HUES64 (cell line): ENCODE measurements around the gene IL7R.

Source experiments
- H3K27ac ChIP-seq: 2 replicates; pipeline ENCODE4 v1.7.0; 2013; ENCODE audit warnings: low read depth, low read length, inconsistent platforms
- H3K27me3 ChIP-seq: 2 replicates; pipeline ENCODE4 v1.6.1; 2013; ENCODE audit warnings: mild to moderate bottlenecking, low read length; ENCODE audit not compliant: insufficient read depth
- H3K36me3 ChIP-seq: 2 replicates; pipeline ENCODE4 v1.6.1; 2013; ENCODE audit warnings: mild to moderate bottlenecking, low read length; ENCODE audit not compliant: insufficient read depth
- H3K4me1 ChIP-seq: 2 replicates; pipeline ENCODE4 v1.6.1; 2013; ENCODE audit warnings: mild to moderate bottlenecking, low read length, moderate library complexity; ENCODE audit not compliant: insufficient read depth
- H3K4me3 ChIP-seq: 2 replicates; pipeline ENCODE4 v1.5.1; 2013; ENCODE audit warnings: mild to moderate bottlenecking, low read length, moderate library complexity
- H3K9ac ChIP-seq: 2 replicates; pipeline ENCODE4 v1.6.1; 2013; ENCODE audit warnings: mild to moderate bottlenecking, low read depth, low read length
- H3K9me3 ChIP-seq: 2 replicates; pipeline ENCODE4 v1.6.1; 2013; ENCODE audit warnings: low read depth, low read length; ENCODE audit not compliant: insufficient read depth
- WGBS: fragments of 150-250, 120-280 bp; methylation state at CpG from one replicate; pipeline ENCODE4 v1.1.7; 2013; ENCODE audit warnings: missing lambda C conversion rate; 5-methylcytosine and 5-hydroxymethylcytosine counted together

Gene IL7R

DNA sequence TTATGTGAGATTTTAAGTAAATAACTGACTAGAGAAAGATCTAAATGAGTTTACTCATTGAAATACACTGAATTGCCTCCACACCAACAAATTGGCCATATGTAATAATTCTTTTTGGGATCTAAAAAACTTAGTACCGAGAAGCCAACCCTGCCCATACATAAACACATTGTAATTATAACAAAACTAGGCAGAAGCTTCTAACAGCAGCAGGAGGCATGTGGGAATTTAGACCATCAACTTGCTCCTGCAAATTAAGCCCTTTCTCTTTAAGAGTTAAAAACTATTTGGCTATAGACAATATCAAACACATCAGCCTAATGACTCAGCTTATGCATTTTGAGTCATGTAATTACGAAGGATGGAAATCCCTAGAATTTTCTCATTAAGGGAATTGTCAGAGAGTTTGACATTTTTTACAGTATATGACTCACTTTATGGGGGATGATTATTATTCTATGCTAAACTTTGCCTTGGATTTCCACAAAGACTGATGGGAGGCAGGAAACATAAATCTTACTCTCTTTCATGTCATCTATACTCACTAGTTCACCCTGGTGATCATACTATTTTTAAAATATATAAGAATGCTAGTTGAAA, 1.0 kb downstream of the IL7R start:
- H3K4me3 ChIP-seq = no peak overlapping the region
- H3K9me3 ChIP-seq = no peaks in the 10 kb centered on the region
- no peaks in the 10 kb centered on the region for H3K36me3 ChIP-seq
- 75% methylated on average over 2 of the region's 2 CpGs for WGBS
- H3K27me3 ChIP-seq = no peaks in the 10 kb centered on the region
- H3K9ac ChIP-seq = no peak overlapping the region
- H3K27ac ChIP-seq = no peak overlapping the region
- peaks cover 36% of the 10 kb centered on the region for H3K4me1 ChIP-seq

DNA sequence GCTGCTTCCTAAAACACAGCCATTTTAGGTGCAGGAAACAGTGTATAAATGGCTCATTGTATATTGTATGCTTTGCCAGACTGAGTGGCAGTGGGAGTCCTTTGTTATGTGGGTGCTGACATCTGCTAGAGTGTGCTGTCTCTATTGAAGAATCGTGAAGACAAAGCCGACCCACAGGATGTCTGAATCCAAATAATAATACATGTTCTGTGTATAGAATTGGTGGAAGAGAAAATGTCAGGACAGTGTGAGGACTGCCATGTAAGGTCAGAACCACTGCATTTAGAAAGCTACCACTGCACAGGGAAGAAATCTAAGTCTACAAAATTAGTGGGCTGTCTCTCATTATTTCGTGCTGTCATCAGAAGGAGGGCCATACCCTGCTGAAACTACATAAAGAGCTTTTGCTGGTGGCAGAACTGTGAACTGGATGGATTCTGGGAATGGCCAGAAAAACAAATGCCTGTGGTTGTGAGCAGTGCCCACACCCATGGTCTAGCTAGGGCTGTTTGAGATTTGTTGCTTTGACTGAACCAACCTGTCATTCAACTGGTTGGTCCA, 2.5 kb downstream of the IL7R start:
- Histone ChIP-seq H3K4me1 (peaks cover 36% of the 10 kb centered on the region), H3K27ac (no peak overlapping the region), H3K36me3 (no peaks in the 10 kb centered on the region), H3K9ac (no peak overlapping the region; the same call in 1 of the 2 replicates), H3K27me3 (no peaks in the 10 kb centered on the region), H3K9me3 (no peaks in the 10 kb centered on the region), H3K4me3 (no peak overlapping the region)
- 52% methylated on average over 3 of the region's 3 CpGs for WGBS

DNA sequence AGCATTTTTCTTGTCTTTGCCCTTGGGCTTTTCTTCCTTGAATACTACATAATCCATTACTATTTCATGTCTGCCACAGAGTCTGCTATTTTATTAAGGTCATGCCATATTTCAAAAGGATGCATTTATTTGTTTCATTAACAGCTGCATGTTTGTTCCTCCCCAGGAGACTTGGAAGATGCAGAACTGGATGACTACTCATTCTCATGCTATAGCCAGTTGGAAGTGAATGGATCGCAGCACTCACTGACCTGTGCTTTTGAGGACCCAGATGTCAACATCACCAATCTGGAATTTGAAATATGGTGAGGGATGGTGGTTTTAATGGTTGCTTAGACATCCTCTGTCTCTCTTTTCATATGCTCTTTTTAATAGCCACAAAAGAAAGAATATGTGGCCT, 4.0 kb downstream of the IL7R start:
- Histone ChIP-seq H3K27me3 (no peaks in the 10 kb centered on the region), H3K4me1 (peaks cover 36% of the 10 kb centered on the region), H3K9me3 (0 out of 2 replicates have a peak, but pooled peaks cover 2% of the 10 kb centered on the region), H3K9ac (no peak overlapping the region), H3K4me3 (no peak overlapping the region), H3K36me3 (no peaks in the 10 kb centered on the region), H3K27ac (no peak overlapping the region)
- 89% methylated on average over 1 of the region's 1 CpG for WGBS

DNA sequence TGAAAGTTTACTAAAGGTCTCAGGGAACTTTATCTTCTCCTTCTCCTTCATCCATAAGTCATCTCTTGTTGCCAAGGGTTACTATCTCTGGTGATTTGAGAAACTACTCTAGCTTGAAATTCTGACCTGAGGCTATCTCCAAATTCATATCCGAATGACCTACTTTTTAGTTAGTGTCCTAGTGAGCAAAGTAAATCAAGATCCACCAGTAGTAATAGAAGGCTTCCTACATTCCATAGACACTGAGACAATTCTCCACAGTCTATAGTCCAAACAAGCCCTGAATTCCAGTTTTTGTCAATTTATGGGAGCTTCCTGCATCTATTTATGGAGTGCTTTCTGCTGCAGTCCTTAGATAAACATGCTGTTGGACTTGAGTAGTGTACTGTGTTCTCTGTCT, 5.0 kb downstream of the IL7R start:
- Histone ChIP-seq H3K9me3 (0 out of 2 replicates have a peak, but pooled peaks cover 2% of the 10 kb centered on the region), H3K9ac (no peak overlapping the region), H3K4me1 (peaks cover 36% of the 10 kb centered on the region), H3K27me3 (no peaks in the 10 kb centered on the region), H3K4me3 (no peak overlapping the region), H3K27ac (no peak overlapping the region), H3K36me3 (no peaks in the 10 kb centered on the region)
- 100% methylated on average over 1 of the region's 1 CpG for WGBS

DNA sequence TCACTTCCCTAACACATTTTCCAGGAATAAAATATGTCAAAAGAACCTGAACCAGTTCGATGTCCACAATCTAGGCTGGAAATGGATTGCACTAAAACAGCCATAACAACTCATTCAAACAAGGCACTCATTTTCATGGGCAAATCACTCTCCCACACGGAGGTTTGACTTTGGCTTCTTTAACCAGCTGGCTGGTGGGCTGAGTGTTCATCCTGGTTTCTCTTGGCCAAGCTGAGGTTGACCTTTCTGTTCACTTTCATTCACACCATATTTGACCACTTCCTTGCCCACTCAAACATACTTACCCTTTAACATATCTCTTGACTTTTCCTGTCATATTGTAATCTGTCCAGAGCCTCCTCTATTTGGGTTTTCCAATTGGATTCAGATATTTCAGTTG, 5.4 kb downstream of the IL7R start:
- WGBS = 94% methylated on average over 2 of the region's 2 CpGs

DNA sequence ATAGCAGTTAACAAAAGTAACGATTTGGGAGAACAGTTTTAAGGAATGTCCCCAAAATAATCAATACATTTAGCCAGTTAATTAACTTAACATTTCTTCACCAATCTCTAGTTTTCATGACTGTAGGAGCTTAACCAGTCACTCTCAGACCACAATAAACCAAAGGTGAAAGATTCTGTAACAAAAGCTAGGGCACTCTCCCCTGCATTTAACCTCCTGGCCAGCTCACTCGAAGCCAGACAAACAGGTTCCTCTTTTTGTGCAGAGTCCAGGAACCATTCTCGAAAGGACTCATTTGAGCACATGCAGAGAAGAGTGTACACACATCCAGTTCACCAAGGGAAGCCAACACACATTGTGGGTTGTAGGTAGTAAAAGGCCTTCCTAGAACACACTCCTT, 6.5 kb downstream of the IL7R start:
- 94% methylated on average over 3 of the region's 3 CpGs for WGBS
- 0 out of 2 replicates have a peak, but pooled peaks cover 2% of the 10 kb centered on the region for H3K9me3 ChIP-seq
- H3K27ac ChIP-seq = no peak overlapping the region
- H3K36me3 ChIP-seq = no peaks in the 10 kb centered on the region
- peaks cover 31% of the 10 kb centered on the region for H3K4me1 ChIP-seq
- no peak overlapping the region for H3K4me3 ChIP-seq
- no peak overlapping the region for H3K9ac ChIP-seq
- no peaks in the 10 kb centered on the region for H3K27me3 ChIP-seq

More for the DNA sequence above, 5.4 kb downstream of the IL7R start:
- Histone ChIP-seq H3K9ac (no peak overlapping the region), H3K9me3 (0 out of 2 replicates have a peak, but pooled peaks cover 2% of the 10 kb centered on the region), H3K4me1 (peaks cover 36% of the 10 kb centered on the region), H3K27ac (no peak overlapping the region), H3K27me3 (no peaks in the 10 kb centered on the region), H3K4me3 (no peak overlapping the region), H3K36me3 (no peaks in the 10 kb centered on the region)

DNA sequence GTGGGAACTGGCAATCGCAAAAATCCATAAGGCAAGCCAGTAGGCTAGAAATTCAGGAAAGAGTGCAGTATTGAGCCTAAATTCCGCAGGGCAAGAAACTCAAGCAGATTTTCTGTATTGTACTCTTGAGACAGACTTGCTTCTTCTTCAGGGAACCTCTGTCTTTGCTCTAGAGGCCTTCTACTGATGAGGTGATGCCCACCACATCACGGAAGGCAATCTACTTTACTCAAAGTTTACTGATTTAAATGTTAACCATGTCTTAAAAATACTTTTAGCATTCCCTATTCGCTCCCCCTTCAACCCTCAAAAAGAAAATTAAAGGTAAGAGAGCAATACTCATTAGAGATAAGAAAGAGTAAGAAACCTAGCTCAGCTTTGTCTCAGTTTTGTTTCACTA, 11.3 kb downstream of the IL7R start:
- Histone ChIP-seq H3K27ac (no peak overlapping the region), H3K9ac (no peak overlapping the region), H3K4me1 (no peaks in the 10 kb centered on the region), H3K27me3 (no peaks in the 10 kb centered on the region), H3K4me3 (no peak overlapping the region), H3K9me3 (0 out of 2 replicates have a peak, but pooled peaks cover 2% of the 10 kb centered on the region), H3K36me3 (no peaks in the 10 kb centered on the region)
- 97% methylated on average over 3 of the region's 4 CpGs for WGBS

DNA sequence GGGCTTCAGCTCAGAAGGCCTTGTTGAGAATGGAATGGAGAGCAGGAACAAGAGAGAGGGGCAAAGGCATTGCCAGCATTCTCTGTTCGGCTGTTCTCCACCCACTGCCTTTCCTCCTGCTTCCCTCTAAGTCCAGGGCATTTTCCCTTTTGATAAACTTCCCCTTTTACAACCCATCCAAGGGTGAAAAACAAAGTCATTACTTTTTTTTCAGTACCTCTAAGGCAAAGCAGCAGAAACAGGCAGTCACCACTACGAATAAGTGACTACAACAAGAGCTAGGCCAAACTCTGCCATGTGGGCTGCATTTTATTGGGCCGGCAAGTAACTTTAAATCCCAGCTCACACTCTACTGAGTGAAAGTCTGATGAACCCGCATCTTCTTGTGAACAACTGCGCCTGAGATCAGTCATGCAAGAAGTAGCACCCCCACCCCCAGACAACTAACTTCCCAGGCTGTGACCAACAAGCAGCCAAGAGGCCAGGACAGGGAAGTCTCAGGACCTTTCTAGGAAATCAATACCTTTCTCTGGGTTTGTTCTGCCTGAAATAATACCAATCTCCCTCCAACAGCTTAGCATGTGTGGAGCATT, 13.1 kb downstream of the IL7R start:
- Histone ChIP-seq H3K4me3 (no peak overlapping the region), H3K27me3 (no peaks in the 10 kb centered on the region)

DNA sequence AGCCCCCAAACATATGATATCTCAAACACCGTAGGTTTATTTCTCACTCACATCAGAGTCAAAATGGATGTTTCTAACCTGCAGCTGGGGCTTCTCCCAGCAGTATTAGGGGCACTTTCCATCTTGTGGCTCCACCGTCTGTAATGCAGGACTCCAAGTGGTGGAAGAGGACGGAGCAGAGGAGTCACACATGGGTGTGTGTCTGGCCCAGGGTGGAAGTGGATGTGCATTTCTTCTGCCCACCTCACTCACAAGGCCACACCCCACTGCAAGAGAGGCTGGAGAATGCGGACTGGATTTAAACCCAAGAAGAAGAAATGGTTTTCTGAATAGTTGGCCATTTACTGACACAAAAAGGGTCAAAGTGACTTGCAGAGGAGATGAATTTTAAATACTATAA, 13.9 kb downstream of the IL7R start:
- Histone ChIP-seq H3K36me3 (no peaks in the 10 kb centered on the region), H3K4me3 (no peak overlapping the region), H3K27ac (no peak overlapping the region), H3K9me3 (no peaks in the 10 kb centered on the region), H3K27me3 (no peaks in the 10 kb centered on the region), H3K9ac (no peak overlapping the region), H3K4me1 (no peaks in the 10 kb centered on the region)
- WGBS = 100% methylated on average over 4 of the region's 4 CpGs

More for the DNA sequence above, 13.1 kb downstream of the IL7R start:
- WGBS = 94% methylated on average over 5 of the region's 5 CpGs
- Histone ChIP-seq H3K27ac (no peak overlapping the region), H3K9ac (no peak overlapping the region), H3K4me1 (no peaks in the 10 kb centered on the region), H3K36me3 (no peaks in the 10 kb centered on the region), H3K9me3 (no peaks in the 10 kb centered on the region)

DNA sequence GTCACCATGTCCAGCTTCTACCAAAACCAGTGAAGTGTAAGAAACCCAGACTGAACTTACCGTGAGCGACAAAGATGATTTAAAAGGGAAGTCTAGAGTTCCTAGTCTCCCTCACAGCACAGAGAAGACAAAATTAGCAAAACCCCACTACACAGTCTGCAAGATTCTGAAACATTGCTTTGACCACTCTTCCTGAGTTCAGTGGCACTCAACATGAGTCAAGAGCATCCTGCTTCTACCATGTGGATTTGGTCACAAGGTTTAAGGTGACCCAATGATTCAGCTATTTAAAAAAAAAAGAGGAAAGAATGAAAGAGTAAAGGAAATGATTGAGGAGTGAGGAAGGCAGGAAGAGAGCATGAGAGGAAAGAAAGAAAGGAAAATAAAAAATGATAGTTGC, 19.8 kb downstream of the IL7R start:
- H3K4me3 ChIP-seq = no peak overlapping the region
- no peaks in the 10 kb centered on the region for H3K36me3 ChIP-seq
- H3K9me3 ChIP-seq = no peaks in the 10 kb centered on the region
- no peaks in the 10 kb centered on the region for H3K4me1 ChIP-seq
- H3K9ac ChIP-seq = no peak overlapping the region
- H3K27me3 ChIP-seq = no peaks in the 10 kb centered on the region
- 100% methylated on average over 2 of the region's 2 CpGs for WGBS
- H3K27ac ChIP-seq = no peak overlapping the region

DNA sequence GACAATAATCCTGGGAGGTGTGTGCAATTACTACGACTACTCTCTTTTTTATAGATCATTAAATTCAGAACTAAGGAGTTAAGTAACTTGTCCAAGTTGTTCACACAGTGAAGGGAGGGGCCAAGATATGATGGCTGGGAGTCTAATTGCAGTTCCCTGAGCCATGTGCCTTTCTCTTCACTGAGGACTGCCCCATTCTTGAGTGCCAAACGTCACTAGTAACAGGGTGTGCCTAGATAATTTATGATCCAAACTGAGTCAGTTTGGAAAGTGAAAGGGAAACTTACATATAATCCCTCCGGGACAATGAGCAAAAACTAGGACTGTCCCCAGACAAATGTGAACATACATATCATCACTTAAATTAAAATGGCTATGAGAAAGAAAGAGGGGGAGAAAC, 20.2 kb downstream of the IL7R start:
- H3K27me3 ChIP-seq = no peaks in the 10 kb centered on the region
- WGBS = 75% methylated on average over 1 of the region's 3 CpGs
- no peak overlapping the region for H3K4me3 ChIP-seq
- no peaks in the 10 kb centered on the region for H3K36me3 ChIP-seq
- no peak overlapping the region for H3K27ac ChIP-seq
- H3K9me3 ChIP-seq = no peaks in the 10 kb centered on the region
- no peaks in the 10 kb centered on the region for H3K4me1 ChIP-seq
- H3K9ac ChIP-seq = no peak overlapping the region
